HFFc6 (cell line): ENCODE results near the gene ISM1. TPM values are rescaled to one million over a fixed set of nuclear protein-coding genes. Genes with fewer than 3 reads are reported as not detected.

ENCODE experiments used
- DNase-seq: peaks from one replicate; pipeline ENCODE4 v3.0.0-alpha.2; 2018
- H3K27ac Mint-ChIP-seq: 2 replicates; pipeline ENCODE4 v1.8.0; 2020; ENCODE audit warnings: mild to moderate bottlenecking, mixed read lengths
- H3K27me3 Mint-ChIP-seq: 2 replicates; pipeline ENCODE4 v1.8.0; 2021; ENCODE audit warnings: mild to moderate bottlenecking, moderate library complexity, mixed read lengths; ENCODE audit not compliant: insufficient read depth
- H3K36me3 Mint-ChIP-seq: 2 replicates; pipeline ENCODE4 v1.8.0; 2021; ENCODE audit warnings: low read depth, mixed read lengths
- H3K4me1 Mint-ChIP-seq: 2 replicates; pipeline ENCODE4 v1.8.0; 2020; ENCODE audit warnings: low read depth, mixed read lengths
- H3K4me3 Mint-ChIP-seq: 2 replicates; pipeline ENCODE4 v1.8.0; 2020; ENCODE audit warnings: mild to moderate bottlenecking, moderate library complexity, mixed read lengths
- H3K9me3 Mint-ChIP-seq: 2 replicates; pipeline ENCODE4 v1.8.0; 2020; ENCODE audit warnings: mild to moderate bottlenecking, mixed read lengths
- total RNA-seq, 6 experiments: library from RNA; stranded (reverse); fragmentation: NEBNext Ultra II Directional; extraction: Animal tissue kit (Norgen Biotek cat#: 25700); gene quantifications; 2 replicates in 1 of 6; 3 replicates in 5 of 6; pipeline ENCODE4 v1.2.3, GENCODE V29; 2021
- TF ChIP-seq, protein P1 (sequence below): fragments of 200-600 bp; sonication (generic); IDR thresholded peaks from 2 replicates; pipeline ENCODE4 v1.5.0; 2021; ENCODE audit warnings: antibody characterized with exemption, mild to moderate bottlenecking

Gene ISM1
- total RNA-seq, 6 experiments from 2014 or later: 0.07 TPM; not detected in 5

DNA sequence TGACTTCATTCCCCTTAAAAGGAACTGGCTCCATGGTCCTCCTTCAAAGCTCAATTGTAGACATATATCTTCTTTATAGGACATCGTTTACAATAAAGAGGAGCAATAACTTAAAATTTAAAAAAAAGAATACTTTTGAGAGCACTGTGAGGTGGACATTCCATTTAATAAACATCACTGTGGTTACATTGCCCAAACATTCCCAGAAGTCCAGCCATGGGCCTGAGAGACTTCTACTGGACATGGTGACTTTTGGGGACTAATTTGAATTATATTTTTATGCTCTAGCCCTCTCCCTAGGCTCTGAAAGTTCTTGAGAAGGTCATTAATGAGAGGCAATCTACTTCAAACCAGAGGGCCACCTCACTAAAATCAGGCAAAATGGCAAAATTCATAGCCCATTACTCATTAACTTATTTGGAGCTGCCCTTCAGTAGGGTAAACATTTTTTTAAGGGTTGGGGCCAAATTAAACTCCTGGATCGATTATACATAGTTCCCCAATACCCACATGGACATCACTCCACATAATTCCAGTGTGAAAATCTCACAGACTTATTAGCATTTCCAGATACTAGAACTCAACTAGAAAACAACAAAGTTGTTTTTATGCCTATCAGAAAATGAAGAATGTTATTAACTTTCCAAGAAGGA, 17.1 kb downstream of the ISM1 start:
- TF ChIP-seq, protein P1, sequence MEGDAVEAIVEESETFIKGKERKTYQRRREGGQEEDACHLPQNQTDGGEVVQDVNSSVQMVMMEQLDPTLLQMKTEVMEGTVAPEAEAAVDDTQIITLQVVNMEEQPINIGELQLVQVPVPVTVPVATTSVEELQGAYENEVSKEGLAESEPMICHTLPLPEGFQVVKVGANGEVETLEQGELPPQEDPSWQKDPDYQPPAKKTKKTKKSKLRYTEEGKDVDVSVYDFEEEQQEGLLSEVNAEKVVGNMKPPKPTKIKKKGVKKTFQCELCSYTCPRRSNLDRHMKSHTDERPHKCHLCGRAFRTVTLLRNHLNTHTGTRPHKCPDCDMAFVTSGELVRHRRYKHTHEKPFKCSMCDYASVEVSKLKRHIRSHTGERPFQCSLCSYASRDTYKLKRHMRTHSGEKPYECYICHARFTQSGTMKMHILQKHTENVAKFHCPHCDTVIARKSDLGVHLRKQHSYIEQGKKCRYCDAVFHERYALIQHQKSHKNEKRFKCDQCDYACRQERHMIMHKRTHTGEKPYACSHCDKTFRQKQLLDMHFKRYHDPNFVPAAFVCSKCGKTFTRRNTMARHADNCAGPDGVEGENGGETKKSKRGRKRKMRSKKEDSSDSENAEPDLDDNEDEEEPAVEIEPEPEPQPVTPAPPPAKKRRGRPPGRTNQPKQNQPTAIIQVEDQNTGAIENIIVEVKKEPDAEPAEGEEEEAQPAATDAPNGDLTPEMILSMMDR: no peak
- no peaks in the 10 kb centered on the region; the same call in 1 of the 2 replicates for H3K27me3 Mint-ChIP-seq
- DNase-seq: no peak
- H3K9me3 Mint-ChIP-seq: 0 out of 2 replicates have a peak, but pooled peaks cover 11% of the 10 kb centered on the region
- no peak overlapping the region for H3K27ac Mint-ChIP-seq
- H3K36me3 Mint-ChIP-seq: no peaks in the 10 kb centered on the region
- no peaks in the 10 kb centered on the region for H3K4me1 Mint-ChIP-seq
- H3K4me3 Mint-ChIP-seq: no peak overlapping the region

DNA sequence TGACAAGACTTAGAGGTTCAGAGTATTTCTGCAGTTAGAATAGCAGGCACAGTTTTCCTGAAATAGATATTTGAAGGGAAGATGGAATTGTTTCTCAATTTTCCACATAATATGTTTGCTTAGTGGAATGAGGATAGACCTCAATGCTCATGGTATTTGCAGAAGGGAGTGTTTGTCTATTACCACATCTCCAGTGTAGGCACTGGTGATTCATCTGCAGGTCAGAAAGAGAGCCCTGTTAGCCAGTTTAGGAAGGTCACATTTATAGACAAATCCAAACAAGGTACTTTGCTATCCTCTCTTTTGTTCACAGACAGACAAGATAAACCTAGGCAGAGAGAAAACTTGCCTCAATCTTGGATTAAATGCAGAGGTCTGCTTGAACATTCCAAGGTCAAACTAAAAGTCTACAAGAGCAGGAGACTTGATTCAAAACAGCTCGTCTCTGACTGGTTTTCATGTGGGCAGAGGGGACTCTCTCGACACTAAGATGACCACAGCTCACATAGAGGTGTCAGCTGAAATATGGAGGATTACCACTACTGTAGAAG, 22.8 kb downstream of the ISM1 start:
- Mint-ChIP-seq H3K27me3 (peaks cover 1% of the 10 kb centered on the region; the same call in 1 of the 2 replicates), H3K4me3 (no peak overlapping the region), H3K4me1 (no peaks in the 10 kb centered on the region), H3K27ac (no peak overlapping the region), H3K36me3 (no peaks in the 10 kb centered on the region), H3K9me3 (peaks cover 5% of the 10 kb centered on the region)
- no peak for DNase-seq
- TF ChIP-seq, protein P1: no peak

DNA sequence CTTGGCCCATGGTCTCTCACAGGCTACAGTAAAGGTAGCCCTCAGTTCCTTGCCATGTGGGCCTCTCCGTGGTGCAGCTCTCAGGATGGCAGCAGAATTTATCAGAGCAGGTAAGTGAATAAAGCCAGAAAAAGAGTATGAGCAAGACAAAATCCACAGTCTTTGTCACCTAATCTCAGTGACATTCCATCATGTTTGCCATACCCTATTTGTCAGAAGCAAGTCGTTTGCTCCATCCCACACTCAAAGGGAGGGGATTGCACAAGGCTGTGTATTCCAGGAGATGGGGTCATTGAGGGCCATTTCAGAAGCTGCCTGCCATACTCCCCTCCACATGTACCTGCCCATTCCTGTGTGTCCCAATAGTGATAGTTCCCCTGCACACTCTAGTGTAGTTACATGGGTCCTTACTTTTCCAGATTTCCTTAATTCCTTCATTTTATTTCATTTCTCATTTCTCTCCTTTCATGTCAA, 24.2 kb downstream of the ISM1 start:
- H3K4me3 Mint-ChIP-seq: no peak overlapping the region
- DNase-seq: no peak
- TF ChIP-seq, protein P1: no peak
- no peaks in the 10 kb centered on the region for H3K4me1 Mint-ChIP-seq
- H3K27me3 Mint-ChIP-seq: peaks cover 3% of the 10 kb centered on the region
- H3K36me3 Mint-ChIP-seq: no peaks in the 10 kb centered on the region
- H3K9me3 Mint-ChIP-seq: peaks cover 5% of the 10 kb centered on the region
- no peak overlapping the region for H3K27ac Mint-ChIP-seq

DNA sequence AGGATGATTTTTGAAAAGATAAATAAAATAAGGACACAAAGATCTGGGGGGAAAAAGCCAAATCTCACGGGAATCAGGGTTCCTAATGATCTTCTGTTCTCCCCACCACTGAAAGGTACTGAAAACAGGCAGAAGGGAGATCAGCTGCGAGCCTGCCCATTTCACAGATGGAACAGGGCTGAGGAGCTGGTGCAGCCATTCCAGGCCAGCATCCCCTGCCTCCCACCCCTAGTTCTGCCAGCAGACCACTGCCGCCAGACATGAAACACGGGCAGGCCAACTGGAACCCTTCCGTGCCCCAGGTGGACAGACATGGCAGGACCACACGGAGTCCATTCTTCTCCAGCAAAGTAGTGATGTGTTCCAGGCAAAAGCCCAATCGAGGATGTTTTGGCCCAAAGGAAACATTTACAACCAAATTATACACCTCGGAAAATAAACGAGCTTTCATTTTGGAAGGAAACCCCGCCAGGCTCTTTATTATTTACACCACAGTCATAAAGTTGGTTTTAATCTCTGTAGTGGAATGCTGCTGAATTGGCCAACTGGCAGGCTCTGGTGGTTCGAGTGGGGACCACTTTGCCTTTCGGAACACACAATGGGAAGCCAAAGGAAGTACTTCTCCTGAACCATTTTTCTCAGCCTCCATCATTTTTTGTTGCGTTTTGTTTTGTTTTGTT, 28.2 kb downstream of the ISM1 start:
- no peaks in the 10 kb centered on the region for H3K36me3 Mint-ChIP-seq
- no peak overlapping the region for H3K27ac Mint-ChIP-seq
- peaks cover 9% of the 10 kb centered on the region for H3K27me3 Mint-ChIP-seq
- no peaks in the 10 kb centered on the region for H3K4me1 Mint-ChIP-seq
- no peak for DNase-seq
- no peak overlapping the region for H3K4me3 Mint-ChIP-seq
- peaks cover 19% of the 10 kb centered on the region for H3K9me3 Mint-ChIP-seq
- TF ChIP-seq, protein P1: no peak

DNA sequence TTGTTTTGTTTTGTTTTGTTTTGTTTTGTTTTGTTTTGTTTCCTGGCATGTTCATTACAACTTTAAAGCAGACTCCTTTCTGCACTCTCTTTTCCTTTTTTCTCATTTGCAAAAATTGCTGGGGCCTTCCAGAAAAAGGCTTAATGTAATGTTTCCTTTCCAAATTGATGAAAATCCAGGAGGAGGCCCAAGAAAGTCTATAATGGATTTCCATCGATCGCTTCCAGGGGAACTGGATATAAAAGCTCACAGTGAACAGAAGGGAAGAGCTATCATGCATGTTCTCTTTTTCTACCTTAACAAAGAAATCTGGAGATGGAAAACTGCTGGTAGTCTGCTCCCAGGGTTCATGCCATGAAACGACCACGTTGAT, 28.7 kb downstream of the ISM1 start:
- peaks cover 9% of the 10 kb centered on the region for H3K27me3 Mint-ChIP-seq
- H3K4me1 Mint-ChIP-seq: no peaks in the 10 kb centered on the region
- no peak overlapping the region for H3K4me3 Mint-ChIP-seq
- TF ChIP-seq, protein P1: no peak
- H3K27ac Mint-ChIP-seq: no peak overlapping the region
- no peak for DNase-seq
- H3K36me3 Mint-ChIP-seq: no peaks in the 10 kb centered on the region
- peaks cover 19% of the 10 kb centered on the region for H3K9me3 Mint-ChIP-seq
